ENCODE data around the gene TSC2. TPM values are rescaled to one million over a fixed set of nuclear protein-coding genes. Genes with fewer than 3 reads are reported as not detected.

Gene TSC2
- polyA plus RNA-seq, 1 donor (not counting 4 experiments of a cell fraction or from before 2014, with no cell fraction given) = 22.6 TPM

DNA sequence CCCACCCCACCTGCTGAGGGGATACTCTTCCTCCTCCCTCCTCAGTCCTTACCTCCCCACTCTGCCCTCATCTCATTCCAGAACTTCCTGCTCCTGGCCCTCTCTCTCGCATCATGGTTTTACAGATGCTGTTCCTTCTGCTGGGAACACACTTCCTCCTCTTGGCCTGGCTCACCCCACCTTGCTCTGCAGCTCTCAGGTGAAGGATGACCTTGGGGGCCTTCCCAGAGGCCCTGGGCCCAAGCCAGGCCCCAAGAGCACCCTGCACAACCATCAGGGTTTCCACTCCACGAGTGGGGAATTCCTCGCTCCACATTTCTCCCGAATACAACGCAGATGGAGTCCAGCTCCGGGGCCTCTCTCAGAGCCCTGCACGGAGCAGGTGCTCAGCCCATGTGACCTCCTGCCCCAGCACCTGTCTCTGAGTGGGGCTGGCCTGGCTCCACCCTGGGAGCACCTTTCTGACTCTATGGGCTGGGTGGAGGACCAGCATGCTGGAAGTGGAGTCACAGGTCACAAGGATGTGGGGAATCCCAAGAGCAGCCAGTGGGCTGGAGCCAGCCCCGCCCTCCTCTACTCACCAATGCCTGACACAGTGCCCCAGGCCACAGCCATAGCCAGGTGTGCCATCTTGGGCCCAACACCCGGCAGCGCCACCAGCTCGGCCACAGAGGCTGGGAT, 4.7 kb upstream of the TSC2 start:
- no peaks in the 10 kb centered on the region for H3K36me3 ChIP-seq (ENCODE audit: control insufficient read depth in 2 of 2, extremely low read depth in 1 of 2, insufficient read depth in 2 of 2, low read length in 2 of 2)
- DNase-seq (ENCODE audit: low read depth, low spot score) (no peak), FAIRE-seq (no peak)
- no peak overlapping the region for H3K4me3 ChIP-seq (ENCODE audit: control insufficient read depth in 2 of 3, extremely low read depth in 1 of 3, insufficient read depth in 2 of 3, low read depth in 1 of 3, low read length in 3 of 3)
- H3K4me1 ChIP-seq (ENCODE audit: control insufficient read depth, extremely low read depth, insufficient read depth, low read length) = peaks cover 4% of the 10 kb centered on the region
- H3K4me2 ChIP-seq (ENCODE audit: control insufficient read depth, extremely low read depth, insufficient read depth, low read depth, low read length) = no peak overlapping the region
- H3K9me3 ChIP-seq (ENCODE audit: control insufficient read depth, low read depth, low read length) = no peaks in the 10 kb centered on the region
- no peak overlapping the region for H3K9ac ChIP-seq (ENCODE audit: control insufficient read depth, extremely low read depth, insufficient read depth, low read length)
- H3K27ac ChIP-seq (ENCODE audit: control insufficient read depth, insufficient read depth, low read length) = no peak overlapping the region
- H4K20me1 ChIP-seq (ENCODE audit: control insufficient read depth, extremely low read depth, insufficient read depth, low read length) = no peaks in the 10 kb centered on the region
- no peak for TF ChIP-seq EZH2 (IDR thresholded peaks at IDR 0.05; ENCODE audit: low read length)
- TF ChIP-seq, protein P1, sequence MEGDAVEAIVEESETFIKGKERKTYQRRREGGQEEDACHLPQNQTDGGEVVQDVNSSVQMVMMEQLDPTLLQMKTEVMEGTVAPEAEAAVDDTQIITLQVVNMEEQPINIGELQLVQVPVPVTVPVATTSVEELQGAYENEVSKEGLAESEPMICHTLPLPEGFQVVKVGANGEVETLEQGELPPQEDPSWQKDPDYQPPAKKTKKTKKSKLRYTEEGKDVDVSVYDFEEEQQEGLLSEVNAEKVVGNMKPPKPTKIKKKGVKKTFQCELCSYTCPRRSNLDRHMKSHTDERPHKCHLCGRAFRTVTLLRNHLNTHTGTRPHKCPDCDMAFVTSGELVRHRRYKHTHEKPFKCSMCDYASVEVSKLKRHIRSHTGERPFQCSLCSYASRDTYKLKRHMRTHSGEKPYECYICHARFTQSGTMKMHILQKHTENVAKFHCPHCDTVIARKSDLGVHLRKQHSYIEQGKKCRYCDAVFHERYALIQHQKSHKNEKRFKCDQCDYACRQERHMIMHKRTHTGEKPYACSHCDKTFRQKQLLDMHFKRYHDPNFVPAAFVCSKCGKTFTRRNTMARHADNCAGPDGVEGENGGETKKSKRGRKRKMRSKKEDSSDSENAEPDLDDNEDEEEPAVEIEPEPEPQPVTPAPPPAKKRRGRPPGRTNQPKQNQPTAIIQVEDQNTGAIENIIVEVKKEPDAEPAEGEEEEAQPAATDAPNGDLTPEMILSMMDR (optimal IDR thresholded peaks at IDR 0.05 in 1 of 3, IDR thresholded peaks at IDR 0.05 in 1 of 3, conservative IDR thresholded peaks at IDR 0.05 in 1 of 3; ENCODE audit: extremely low read depth in 1 of 3, insufficient read depth in 2 of 3, low read length in 3 of 3) = no peak
- dilution Hi-C loops (cut with MboI; ENCODE audit: extremely low pct_ligation_motif_present, low sequenced_read_pairs) = no loop called here
- peaks cover 1% of the 10 kb centered on the region for H3K79me2 ChIP-seq (ENCODE audit: control insufficient read depth, insufficient read depth, low read length)
- H3K9me1 ChIP-seq (ENCODE audit: control insufficient read depth, extremely low read depth, insufficient read depth, low read length) = no peaks in the 10 kb centered on the region
- no peak overlapping the region for H2AFZ ChIP-seq (ENCODE audit: control insufficient read depth, low read length)
- H3K27me3 ChIP-seq (ENCODE audit: control insufficient read depth, extremely low read depth, insufficient read depth, low read length) = no peaks in the 10 kb centered on the region

DNA sequence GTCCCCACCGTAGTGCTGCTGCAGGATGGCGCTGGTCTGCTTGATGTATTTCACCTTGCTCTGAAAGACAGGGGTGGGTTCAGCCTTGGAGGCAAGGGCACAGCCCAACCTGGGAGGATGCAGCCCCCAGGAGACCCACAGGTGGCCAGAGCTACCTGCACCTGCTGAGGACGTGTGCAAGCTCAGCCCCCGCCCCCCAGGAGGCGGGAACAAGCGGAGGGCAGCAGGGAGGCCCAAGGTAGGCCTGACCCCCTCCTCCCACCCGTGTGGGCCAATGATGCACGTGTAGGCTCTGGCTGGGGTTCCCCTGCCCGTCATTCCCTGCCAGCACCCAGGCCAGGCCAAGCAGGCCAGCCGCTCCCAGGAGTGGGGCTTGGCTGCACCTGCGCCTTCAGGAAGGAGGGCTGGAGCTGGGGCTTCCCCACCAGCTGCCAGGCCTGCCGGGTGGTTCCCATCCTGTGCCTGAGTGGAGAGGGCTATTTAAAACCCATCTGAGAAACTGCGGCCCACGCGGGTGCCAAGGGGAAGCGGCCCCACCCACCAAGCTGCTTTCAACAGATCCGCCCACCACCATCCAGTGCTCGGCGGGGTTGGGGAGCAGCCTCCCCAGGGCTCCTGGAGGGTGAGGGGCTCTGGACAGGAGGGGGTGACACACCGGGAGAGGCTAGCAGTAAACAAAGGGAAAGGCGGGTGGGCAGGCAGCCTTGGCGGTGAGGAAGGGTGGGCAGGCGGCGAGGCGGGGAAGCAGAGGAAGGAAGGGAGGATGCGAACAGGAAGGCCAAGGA, 3.9 kb upstream of the TSC2 start:
- no peak for TF ChIP-seq EZH2 (IDR thresholded peaks at IDR 0.05; ENCODE audit: low read length)
- TF ChIP-seq, protein P1 (optimal IDR thresholded peaks at IDR 0.05 in 1 of 3, IDR thresholded peaks at IDR 0.05 in 1 of 3, conservative IDR thresholded peaks at IDR 0.05 in 1 of 3; ENCODE audit: extremely low read depth in 1 of 3, insufficient read depth in 2 of 3, low read length in 3 of 3) = no peak
- no peak for DNase-seq (ENCODE audit: low read depth, low spot score)
- no peak overlapping the region for H3K4me2 ChIP-seq (ENCODE audit: control insufficient read depth, extremely low read depth, insufficient read depth, low read depth, low read length)
- no peaks in the 10 kb centered on the region for H4K20me1 ChIP-seq (ENCODE audit: control insufficient read depth, extremely low read depth, insufficient read depth, low read length)
- dilution Hi-C loops (cut with MboI; ENCODE audit: extremely low pct_ligation_motif_present, low sequenced_read_pairs) = no loop called here
- H3K9me3 ChIP-seq (ENCODE audit: control insufficient read depth, low read depth, low read length) = no peaks in the 10 kb centered on the region
- H3K9me1 ChIP-seq (ENCODE audit: control insufficient read depth, extremely low read depth, insufficient read depth, low read length) = no peaks in the 10 kb centered on the region
- no peak overlapping the region for H3K4me3 ChIP-seq (ENCODE audit: control insufficient read depth in 2 of 3, extremely low read depth in 1 of 3, insufficient read depth in 2 of 3, low read depth in 1 of 3, low read length in 3 of 3)
- H3K27ac ChIP-seq (ENCODE audit: control insufficient read depth, insufficient read depth, low read length) = no peak overlapping the region
- no peak overlapping the region for H2AFZ ChIP-seq (ENCODE audit: control insufficient read depth, low read length)
- no peak overlapping the region for H3K9ac ChIP-seq (ENCODE audit: control insufficient read depth, extremely low read depth, insufficient read depth, low read length)
- H3K4me1 ChIP-seq (ENCODE audit: control insufficient read depth, extremely low read depth, insufficient read depth, low read length) = peaks cover 10% of the 10 kb centered on the region
- no peak for FAIRE-seq
- H3K27me3 ChIP-seq (ENCODE audit: control insufficient read depth, extremely low read depth, insufficient read depth, low read length) = no peaks in the 10 kb centered on the region
- H3K36me3 ChIP-seq (ENCODE audit: control insufficient read depth in 2 of 2, extremely low read depth in 1 of 2, insufficient read depth in 2 of 2, low read length in 2 of 2) = no peaks in the 10 kb centered on the region
- H3K79me2 ChIP-seq (ENCODE audit: control insufficient read depth, insufficient read depth, low read length) = peaks cover 8% of the 10 kb centered on the region

Data from keratinocyte (primary cell).